Fibroblast of lung (primary cell): ENCODE data around the gene KAZALD1. TPM values are rescaled to one million over a fixed set of nuclear protein-coding genes. Genes with fewer than 3 reads are reported as not detected.
A peak's percentile ranks its signal among the peaks of the same experiment; 100 is the strongest.

ENCODE experiments used
- DNase-seq, 2 donors: peaks; one replicate each; pipeline versions ENCODE4 v3.0.0 to v3.0.0-alpha.2; 2010; ENCODE audit warnings: low read depth in 2 of 2
- H2AFZ ChIP-seq: 2 replicates; pipeline ENCODE4 v1.5.1; 2012; ENCODE audit warnings: low read length, control low read depth, inconsistent platforms
- H3K27ac ChIP-seq: 2 replicates; pipeline ENCODE4 v1.5.1; 2011; ENCODE audit warnings: low read length, control low read depth; ENCODE audit not compliant: insufficient read depth
- H3K27me3 ChIP-seq: 2 replicates; pipeline ENCODE4 v1.5.1; 2011; ENCODE audit warnings: mild to moderate bottlenecking, low read length; ENCODE audit not compliant: control insufficient read depth, insufficient read depth
- H3K36me3 ChIP-seq: 2 replicates; pipeline ENCODE4 v1.5.1; 2011; ENCODE audit warnings: low read length; ENCODE audit not compliant: control insufficient read depth, insufficient read depth
- H3K4me1 ChIP-seq: 2 replicates; pipeline ENCODE4 v1.5.1; 2011; ENCODE audit warnings: low read length; ENCODE audit not compliant: control insufficient read depth, insufficient read depth; ENCODE audit errors: extremely low read depth
- H3K4me2 ChIP-seq: 2 replicates; pipeline ENCODE4 v1.5.1; 2011; ENCODE audit warnings: low read length, control low read depth; ENCODE audit not compliant: insufficient read depth; ENCODE audit errors: extremely low read depth
- H3K4me3 ChIP-seq, 4 experiments: fragments of 200-600 bp in 1 of 4; sonication (generic) in 1 of 4; replicated peaks in 1 of 4; 2 replicates each; pipeline ENCODE4 v1.5.1; 2011 to 2016; ENCODE audit warnings: low read length in 4 of 4, low read depth in 3 of 4, mild to moderate bottlenecking in 3 of 4, control low read depth in 2 of 4, inconsistent platforms in 1 of 4, mixed read lengths in 1 of 4; ENCODE audit not compliant: insufficient read depth in 1 of 4; ENCODE audit errors: control extremely low read depth in 1 of 4
- H3K79me2 ChIP-seq: 2 replicates; pipeline ENCODE4 v1.5.1; 2012; ENCODE audit warnings: mild to moderate bottlenecking, low read length, inconsistent platforms; ENCODE audit not compliant: control insufficient read depth, insufficient read depth
- H3K9ac ChIP-seq: 2 replicates; pipeline ENCODE4 v1.5.1; 2011; ENCODE audit warnings: mild to moderate bottlenecking, low read length, control low read depth; ENCODE audit not compliant: insufficient read depth
- H3K9me3 ChIP-seq: 2 replicates; pipeline ENCODE4 v1.5.1; 2012; ENCODE audit warnings: low read depth, low read length; ENCODE audit not compliant: control insufficient read depth, insufficient read depth
- H4K20me1 ChIP-seq: 2 replicates; pipeline ENCODE4 v1.5.1; 2011; ENCODE audit warnings: low read length; ENCODE audit not compliant: control insufficient read depth, insufficient read depth; ENCODE audit errors: extremely low read depth
- CTCF ChIP-seq, 2 donors: IDR thresholded peaks in 1 of 2; conservative IDR thresholded peaks in 1 of 2; 1 replicate in 1 of 2; 2 replicates in 1 of 2; pipeline ENCODE4 v1.5.1; 2011 to 2012; ENCODE audit warnings: low read length in 2 of 2, control low read depth in 1 of 2, inconsistent platforms in 1 of 2, low read depth in 1 of 2, mild to moderate bottlenecking in 1 of 2
- EZH2 ChIP-seq: IDR thresholded peaks from 2 replicates; pipeline ENCODE4 v1.5.1; 2012; ENCODE audit warnings: low read length, control low read depth, mild to moderate bottlenecking; ENCODE audit errors: missing control alignments
- polyA plus RNA-seq, 2 donors: library from polyadenylated mRNA; depleted of rRNA in 1 of 2; stranded (reverse) in 1 of 2; unstranded in 1 of 2; fragments of >200 nt; gene quantifications; 2 replicates each; pipeline ENCODE4 v1.2.1, GENCODE V29; 2011 to 2012; ENCODE audit warnings: missing spikeins in 1 of 2
- total RNA-seq: library from RNA; depleted of rRNA; stranded (reverse); fragments of >200 nt; gene quantifications from 2 replicates; pipeline ENCODE4 v1.2.1, GENCODE V29; 2014

KAZALD1 gene
- total and polyA plus RNA-seq, 2 donors (not counting 1 experiment from before 2014, with no cell fraction given): 4.6 to 19.8 TPM

GRCh38 chr10:101062232-101063049, 652 bp downstream of the KAZALD1 start:
- DNase-seq: peak; percentile 44 to 54
- Histone ChIP-seq H3K27me3 (no peaks in the 10 kb centered on the region), H3K79me2 (peaks cover 13% of the 10 kb centered on the region), H3K4me1 (peaks cover 13% of the 10 kb centered on the region), H3K4me3 (peak overlapping the region; percentile 58 to 98 (median 68)), H3K9ac (peak overlapping the region; percentile 45), H3K36me3 (no peaks in the 10 kb centered on the region), H2AFZ (peak overlapping the region; percentile 32), H3K4me2 (peak overlapping the region; percentile 77), H3K27ac (peak overlapping the region; percentile 97), H3K9me3 (no peaks in the 10 kb centered on the region), H4K20me1 (no peaks in the 10 kb centered on the region)
- TF ChIP-seq EZH2 (no peak), CTCF (conservative IDR thresholded peaks at IDR 0.05 in 1 of 2, IDR thresholded peaks at IDR 0.05 in 1 of 2; ENCODE audit: low read depth in 1 of 2, low read length in 2 of 2) (peak; percentile 32 to 40)

- Histone ChIP-seq H2AFZ (no peak overlapping the region), H3K4me3 (peak overlapping the region; percentile 25 to 98 (median 64)), H3K27me3 (no peaks in the 10 kb centered on the region), H3K27ac (peak overlapping the region; percentile 97), H4K20me1 (no peaks in the 10 kb centered on the region), H3K4me1 (peaks cover 13% of the 10 kb centered on the region), H3K36me3 (no peaks in the 10 kb centered on the region), H3K9me3 (no peaks in the 10 kb centered on the region), H3K4me2 (peak overlapping the region; percentile 77), H3K9ac (no peak overlapping the region), H3K79me2 (peaks cover 11% of the 10 kb centered on the region)
- no peak for TF ChIP-seq CTCF (conservative IDR thresholded peaks at IDR 0.05 in 1 of 2, IDR thresholded peaks at IDR 0.05 in 1 of 2; ENCODE audit: low read depth in 1 of 2, low read length in 2 of 2)
- no peak for TF ChIP-seq EZH2
- DNase-seq: no peak
These were observed 1.3 kb downstream of the KAZALD1 start for GRCh38 chr10:101063050-101063525.

- Histone ChIP-seq H3K4me1 (peaks cover 13% of the 10 kb centered on the region), H3K27me3 (no peaks in the 10 kb centered on the region), H3K79me2 (peaks cover 11% of the 10 kb centered on the region), H3K4me3 (peak overlapping the region in 2 of 4 experiments; percentile 25 to 98), H3K9me3 (no peaks in the 10 kb centered on the region), H3K4me2 (peak overlapping the region; percentile 77), H4K20me1 (no peaks in the 10 kb centered on the region), H3K36me3 (no peaks in the 10 kb centered on the region), H3K9ac (no peak overlapping the region), H2AFZ (no peak overlapping the region), H3K27ac (no peak overlapping the region)
- no peak for TF ChIP-seq CTCF (conservative IDR thresholded peaks at IDR 0.05 in 1 of 2, IDR thresholded peaks at IDR 0.05 in 1 of 2; ENCODE audit: low read depth in 1 of 2, low read length in 2 of 2)
- no peak for TF ChIP-seq EZH2
- DNase-seq: no peak
These were observed 2.0 kb downstream of the KAZALD1 start for GRCh38 chr10:101063548-101064414.
